ENCODE measurements around the gene SORCS1.

SORCS1 gene

GRCh38 chr10:106996510-106996909 lies 168.0 kb downstream of the SORCS1 start:
- no peak overlapping the region for H3K4me3 ChIP-seq (ENCODE audit: low read depth, low read length)
- CTCF ChIA-PET, result no interaction called here
- H3K4me1 ChIP-seq (ENCODE audit: control insufficient read depth, insufficient read depth, low read length), result no peaks in the 10 kb centered on the region; the same call in 1 of the 2 replicates
- no peaks in the 10 kb centered on the region for H3K36me3 ChIP-seq (ENCODE audit: control insufficient read depth in 2 of 2, insufficient read depth in 1 of 2, low read length in 2 of 2)
- TF ChIP-seq PRDM1 (tag by site-specific recombination; IDR thresholded peaks at IDR 0.05) (no peak), PRDM4 (tag by site-specific recombination; IDR thresholded peaks at IDR 0.05) (no peak), BCL11A (tag by site-specific recombination; IDR thresholded peaks at IDR 0.05; ENCODE audit: low read depth) (no peak), ZNF48 (tag by site-specific recombination; IDR thresholded peaks at IDR 0.05) (no peak), ZBTB48 (tag by site-specific recombination; IDR thresholded peaks at IDR 0.05) (no peak), YY1 (tag by site-specific recombination; IDR thresholded peaks at IDR 0.05) (no peak), ZNF140 (tag by site-specific recombination; IDR thresholded peaks at IDR 0.05) (no peak), ZNF394 (tag by site-specific recombination; IDR thresholded peaks at IDR 0.05; ENCODE audit: borderline replicate concordance) (no peak), SCRT2 (tag by site-specific recombination; IDR thresholded peaks at IDR 0.05) (no peak)
- H3K9me3 ChIP-seq (ENCODE audit: control insufficient read depth, insufficient read depth, low read depth, low read length), result no peaks in the 10 kb centered on the region
- POLR2A ChIA-PET, result interaction anchor here (0.6 to 0.7 kb wide), 2 partner anchors 15 to 556 kb away, joined by 3 to 4 read pairs; no protein-coding TSS in a partner anchor
- no peak overlapping the region for H3K27ac ChIP-seq (ENCODE audit: extremely low read depth, low read depth, low read length)

- TF ChIP-seq ZBTB11 (tag by site-specific recombination; conservative IDR thresholded peaks at IDR 0.05; ENCODE audit: low read depth) (no peak), ZNF621 (tag by site-specific recombination; IDR thresholded peaks at IDR 0.05) (no peak), ZNF138 (tag by site-specific recombination; IDR thresholded peaks at IDR 0.05; ENCODE audit: borderline replicate concordance) (no peak), ZNF280C (tag by site-specific recombination; IDR thresholded peaks at IDR 0.05) (no peak), PATZ1 (tag by site-specific recombination; IDR thresholded peaks at IDR 0.05) (no peak), ZNF658 (tag by site-specific recombination; IDR thresholded peaks at IDR 0.05) (no peak), ZNF184 (tag by site-specific recombination; IDR thresholded peaks at IDR 0.05) (no peak), MZF1 (tag by site-specific recombination; IDR thresholded peaks at IDR 0.05; ENCODE audit: borderline replicate concordance) (no peak), PRDM2 (tag by site-specific recombination; IDR thresholded peaks at IDR 0.05; ENCODE audit: borderline replicate concordance) (no peak), ZNF266 (tag by site-specific recombination; IDR thresholded peaks at IDR 0.05; ENCODE audit: low read depth) (no peak)
- CTCF ChIA-PET, result no interaction called here
- Histone ChIP-seq H3K4me1 (ENCODE audit: control insufficient read depth, insufficient read depth, low read length) (peaks cover 8% of the 10 kb centered on the region), H3K4me3 (ENCODE audit: low read depth, low read length) (no peak overlapping the region), H3K36me3 (ENCODE audit: control insufficient read depth in 2 of 2, insufficient read depth in 1 of 2, low read length in 2 of 2) (no peaks in the 10 kb centered on the region), H3K9me3 (ENCODE audit: control insufficient read depth, insufficient read depth, low read depth, low read length) (no peaks in the 10 kb centered on the region), H3K27ac (ENCODE audit: extremely low read depth, low read depth, low read length) (no peak overlapping the region)
- POLR2A ChIA-PET, result interaction anchor here (0.6 kb wide), 1 partner anchor 43 kb away, joined by 3 read pairs; no protein-coding TSS in a partner anchor
Measured at GRCh38 chr10:106992055-106992454, 172.5 kb downstream of the SORCS1 start.

Data from HEK293 (cell line).